Measurements from ENCODE around the gene SEMA3A.

SEMA3A gene

DNA sequence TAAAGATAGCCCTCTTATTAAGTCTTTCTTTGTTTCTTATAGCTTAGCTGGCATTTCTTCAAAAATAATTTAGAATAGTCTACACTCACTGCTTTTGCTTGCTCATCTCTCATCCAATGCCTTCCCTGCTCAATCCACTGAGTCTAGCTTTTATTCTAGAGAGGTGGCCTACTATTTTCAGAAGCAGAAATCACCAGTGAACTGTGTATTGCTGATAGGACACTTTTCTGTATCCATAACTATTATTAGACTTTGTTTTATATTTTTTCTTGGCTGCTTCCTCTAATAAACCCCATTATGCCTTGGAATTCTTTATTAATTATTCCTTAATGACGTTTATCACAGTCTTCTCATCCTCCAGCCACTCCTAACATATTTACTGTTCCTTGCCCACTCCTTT, 206.8 kb downstream of the SEMA3A start:
- DNase-seq: no peak

DNA sequence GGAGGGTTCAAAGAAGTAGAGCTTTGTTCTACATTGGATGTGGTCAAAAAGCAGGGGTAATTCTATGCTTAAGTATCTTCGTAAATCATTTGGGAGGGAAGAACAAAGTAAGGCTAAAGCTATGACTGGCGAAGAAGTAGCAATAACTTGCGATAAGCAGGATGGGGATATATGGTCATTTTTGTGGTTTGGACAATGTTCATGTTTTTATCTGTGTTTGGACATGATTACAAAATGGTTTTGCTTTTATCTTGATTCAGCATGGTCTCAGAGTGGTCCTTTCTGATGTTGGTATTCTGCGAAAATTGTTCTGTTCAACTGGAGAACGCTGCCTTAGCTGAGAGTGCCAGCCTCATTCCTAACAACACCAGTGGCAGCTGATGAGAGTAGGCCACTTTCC, 208.8 kb downstream of the SEMA3A start:
- DNase-seq: no peak

DNA sequence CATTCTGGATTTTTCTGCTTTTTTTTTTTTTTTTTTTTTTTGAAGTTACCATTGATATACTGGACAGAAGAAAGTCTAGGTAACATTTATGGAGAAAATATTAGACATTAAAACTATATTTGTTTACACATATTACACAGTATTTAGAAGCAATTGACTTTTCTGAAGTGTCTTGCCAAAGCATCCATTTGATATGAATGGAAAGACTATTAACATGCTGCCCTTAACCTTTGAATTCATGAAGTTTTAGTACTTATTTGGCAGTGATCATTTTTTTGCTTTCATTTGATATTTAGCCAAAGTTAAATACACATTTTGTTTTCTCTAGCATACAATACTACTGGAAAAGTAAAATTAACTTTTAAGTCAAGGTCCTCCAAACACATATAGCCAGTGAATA, 210.0 kb downstream of the SEMA3A start:
- DNase-seq: no peak

DNA sequence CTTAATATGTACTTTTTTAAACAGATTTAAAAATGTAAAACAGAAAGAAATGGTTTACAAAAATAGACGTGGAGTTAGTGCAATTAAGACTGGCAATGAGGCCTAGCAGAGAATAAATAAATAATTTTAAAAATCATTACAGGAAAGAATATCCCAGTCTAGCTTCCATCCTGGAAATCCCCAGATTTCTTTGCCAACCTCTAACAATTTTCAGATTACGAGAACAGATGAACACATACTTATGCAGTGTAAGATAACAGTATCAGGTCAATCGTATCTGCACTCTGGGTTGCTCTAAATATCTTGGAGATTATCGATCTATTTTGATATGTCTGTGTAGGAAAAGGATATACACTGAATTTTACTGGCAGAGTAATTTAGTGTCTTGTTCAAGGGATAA, 210.5 kb downstream of the SEMA3A start:
- DNase-seq: no peak

DNA sequence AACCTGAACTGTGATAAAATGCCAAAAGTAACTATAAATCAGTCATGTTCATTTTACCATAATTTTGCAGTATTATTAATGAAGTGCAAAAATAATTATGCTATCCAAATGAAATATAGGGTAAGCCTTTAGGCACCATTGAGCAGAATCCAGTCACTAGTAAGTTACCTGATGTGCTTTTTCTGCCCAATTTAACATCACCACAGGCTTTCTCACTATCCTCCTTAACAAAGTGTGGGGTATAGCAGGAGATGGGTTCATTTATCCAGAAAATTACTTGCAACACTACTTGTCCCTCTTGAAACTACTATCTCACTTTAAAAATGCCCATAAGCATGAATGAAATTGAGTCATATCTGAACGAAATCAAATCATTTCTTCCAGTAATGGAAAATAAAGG, 211.0 kb downstream of the SEMA3A start:
- DNase-seq: no peak

DNA sequence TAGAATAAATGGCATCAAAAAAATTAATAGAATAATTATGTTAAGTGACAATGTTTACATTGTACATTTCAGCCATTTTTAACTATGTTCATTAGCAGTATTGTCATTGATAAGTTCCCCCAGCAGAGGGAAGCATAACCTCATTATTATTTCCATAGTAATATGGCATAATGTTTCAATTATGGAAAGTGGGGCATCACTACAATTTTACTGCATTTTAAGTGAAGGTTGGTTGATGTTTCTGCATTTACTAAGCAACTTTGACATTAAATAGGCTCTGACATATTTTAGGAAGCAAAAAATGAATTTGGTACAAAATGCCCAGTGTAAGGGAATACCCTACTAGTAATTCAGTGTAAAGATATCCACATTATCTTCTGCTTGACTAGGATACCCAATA, 218.3 kb downstream of the SEMA3A start:
- peak in 1 of 2 experiments; percentile 50 for DNase-seq

DNA sequence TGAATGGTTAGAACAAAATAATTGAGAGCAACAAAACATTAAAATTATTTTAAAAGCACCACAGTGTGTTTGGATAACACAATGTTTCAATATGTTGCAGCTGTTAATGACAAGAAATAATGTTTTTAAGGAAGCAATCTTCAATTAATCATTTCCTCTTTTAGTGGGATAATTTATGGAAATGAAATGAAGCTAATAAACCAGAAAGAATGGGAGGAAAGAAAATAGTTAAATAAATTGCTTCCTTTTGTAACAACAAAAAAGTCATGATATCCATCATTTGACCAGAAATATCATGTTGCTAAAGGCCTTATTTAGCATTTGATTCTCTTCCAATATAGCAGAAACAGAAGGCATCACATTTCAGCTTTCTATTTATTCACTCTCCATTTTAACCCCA, 224.5 kb downstream of the SEMA3A start:
- no peak for DNase-seq

DNA sequence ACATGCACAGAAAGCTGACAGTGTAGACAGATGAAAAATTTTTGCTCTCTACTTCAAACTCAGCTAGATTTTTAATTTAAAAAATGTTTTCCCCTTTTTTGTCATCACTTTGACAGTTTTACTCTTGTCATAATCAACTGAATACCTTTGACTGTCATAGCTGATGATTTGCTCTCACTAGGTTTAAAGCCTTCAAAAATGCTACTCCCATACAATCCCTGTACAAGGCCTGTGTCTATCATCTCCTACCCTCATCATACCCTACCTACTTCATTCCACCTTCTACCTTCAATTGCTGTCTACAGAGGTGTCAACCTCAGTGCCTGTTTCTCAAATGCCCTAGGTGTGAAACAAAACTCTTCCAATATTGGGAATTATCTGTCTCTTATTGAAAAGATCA, 230.3 kb downstream of the SEMA3A start:
- DNase-seq: no peak

DNA sequence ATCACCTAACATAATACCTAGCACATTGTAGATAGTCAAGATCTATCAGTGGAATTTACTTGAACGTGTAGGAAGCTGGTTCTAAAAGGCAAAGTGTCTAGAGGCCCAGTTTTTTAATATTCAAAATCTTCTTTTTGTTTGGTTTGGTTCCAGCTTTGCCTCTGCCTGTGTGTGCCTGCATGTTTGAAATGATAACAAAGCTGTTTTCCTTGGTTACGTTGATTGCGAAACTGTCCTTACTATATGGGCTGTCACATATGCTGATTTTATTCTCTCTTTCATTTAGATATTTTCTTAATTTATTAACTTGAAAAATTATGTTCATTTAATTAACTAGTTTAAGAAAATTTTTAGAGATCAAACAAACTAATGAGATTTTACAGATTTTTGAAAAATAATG, 237.3 kb downstream of the SEMA3A start:
- no peak for DNase-seq

DNA sequence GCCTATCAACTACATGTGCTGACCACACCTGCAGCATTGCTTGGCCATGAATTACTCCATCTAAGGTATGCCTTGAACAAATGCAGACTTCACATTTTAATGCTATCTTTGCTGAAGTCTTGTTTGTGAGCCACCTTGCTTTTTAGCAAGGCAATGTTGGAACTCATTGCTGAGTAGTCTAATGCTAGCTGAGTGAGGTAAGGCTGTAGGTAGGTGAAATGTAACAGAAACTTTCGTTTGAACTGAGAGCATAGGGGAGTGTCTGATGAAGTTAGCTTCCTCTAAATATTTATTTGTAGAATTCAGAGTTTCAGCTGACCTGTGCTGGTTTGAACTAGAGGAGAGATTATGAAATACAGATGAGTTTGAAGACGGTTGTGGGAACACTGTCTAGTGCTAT, 238.5 kb downstream of the SEMA3A start:
- no peak for DNase-seq

DNA sequence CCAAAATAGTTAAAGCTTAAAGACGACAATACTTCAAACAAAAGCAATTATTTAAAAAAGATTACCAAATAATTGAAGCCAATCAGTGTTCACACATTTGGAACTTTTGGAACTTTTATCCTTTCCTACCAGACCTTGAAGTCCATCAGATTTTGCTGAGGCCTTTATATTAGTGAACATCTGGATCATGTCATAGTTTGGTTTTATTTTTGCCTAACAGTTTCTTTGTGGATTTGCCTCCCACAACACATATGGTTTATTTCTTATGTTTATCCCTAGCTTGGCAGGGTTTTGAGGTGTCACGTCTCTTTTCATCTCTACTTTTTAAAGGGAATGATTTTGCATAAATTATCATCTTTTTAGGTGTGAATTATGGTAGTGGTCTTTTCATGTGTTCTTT, 242.4 kb downstream of the SEMA3A start:
- no peak for DNase-seq

DNA sequence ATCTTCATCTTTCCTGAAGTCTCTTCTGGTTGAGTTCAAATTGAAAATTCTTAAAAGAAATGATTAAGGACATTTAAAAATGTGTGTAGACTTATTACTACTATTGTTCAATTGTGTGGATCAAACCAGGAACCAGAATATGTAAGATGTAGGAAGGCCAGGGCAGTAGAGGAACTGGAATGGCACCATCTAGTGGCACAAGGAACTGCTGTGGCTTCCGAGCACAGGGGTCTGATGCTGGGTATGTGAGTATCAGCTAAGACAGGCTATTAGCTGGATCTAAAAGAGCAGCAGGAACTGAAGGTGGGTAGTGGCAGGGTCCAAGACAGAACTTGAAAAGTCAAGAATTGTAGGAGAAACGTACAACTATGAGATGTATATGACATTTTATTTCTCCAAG, 247.3 kb downstream of the SEMA3A start:
- peak in 1 of 2 experiments; percentile 41 for DNase-seq

DNA sequence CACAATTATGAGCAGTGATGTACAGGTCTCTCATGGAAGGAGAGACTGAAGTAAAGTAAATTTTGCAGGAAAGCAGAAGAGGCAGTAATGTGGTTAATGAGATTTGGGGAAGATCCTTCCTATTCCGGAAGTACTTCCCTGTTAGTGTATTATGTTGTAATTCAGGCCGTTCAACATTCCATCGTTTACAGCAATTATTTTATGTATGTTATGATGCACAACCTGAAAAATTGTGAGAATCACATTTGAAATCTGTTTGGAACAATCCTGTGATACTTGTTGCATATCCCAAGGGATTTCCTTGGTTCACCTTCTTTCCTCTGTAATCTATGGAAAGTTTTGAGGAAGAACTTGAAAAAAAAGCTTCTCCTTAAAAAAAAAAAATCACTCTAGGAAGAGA, 247.8 kb downstream of the SEMA3A start:
- DNase-seq: no peak

DNA sequence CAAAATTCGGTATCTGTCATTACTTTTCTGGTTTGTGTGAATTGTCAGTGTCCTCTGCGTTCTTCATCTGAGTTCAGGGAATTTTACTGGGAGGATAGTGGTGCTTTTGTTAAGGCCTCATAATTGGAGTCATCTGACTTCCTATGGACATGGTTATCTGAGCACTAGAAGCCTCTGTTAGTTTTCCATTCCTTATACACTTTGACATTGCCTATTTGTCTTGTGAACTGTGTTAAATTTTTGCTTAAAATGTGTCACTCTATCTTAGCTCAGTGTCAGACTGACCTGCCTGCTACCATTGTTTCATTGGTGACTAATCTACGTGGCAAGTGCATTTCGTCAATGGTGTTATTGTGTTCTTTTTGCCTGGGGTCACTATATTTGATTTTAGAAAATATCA, 253.3 kb downstream of the SEMA3A start:
- DNase-seq: no peak

DNA sequence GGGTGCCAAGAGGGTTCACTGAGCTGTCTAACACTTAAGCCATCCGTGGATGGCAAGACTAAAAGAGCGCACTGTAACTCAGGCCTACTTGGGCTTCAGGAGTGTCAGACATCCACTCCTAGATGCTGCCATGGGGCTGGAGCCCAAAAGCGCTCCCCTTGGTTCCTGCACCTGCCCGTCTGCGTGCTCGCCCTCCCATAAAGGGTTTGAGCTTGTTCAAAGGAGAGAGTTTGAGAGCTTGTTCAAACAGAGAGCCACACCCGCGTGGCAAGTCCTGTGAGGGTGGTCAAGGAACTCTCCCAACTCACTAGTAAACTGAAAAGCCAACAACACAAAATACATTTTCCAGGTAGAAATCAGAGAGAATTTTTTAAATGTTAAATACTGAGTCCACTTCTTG, 256.7 kb downstream of the SEMA3A start:
- DNase-seq: no peak

DNA sequence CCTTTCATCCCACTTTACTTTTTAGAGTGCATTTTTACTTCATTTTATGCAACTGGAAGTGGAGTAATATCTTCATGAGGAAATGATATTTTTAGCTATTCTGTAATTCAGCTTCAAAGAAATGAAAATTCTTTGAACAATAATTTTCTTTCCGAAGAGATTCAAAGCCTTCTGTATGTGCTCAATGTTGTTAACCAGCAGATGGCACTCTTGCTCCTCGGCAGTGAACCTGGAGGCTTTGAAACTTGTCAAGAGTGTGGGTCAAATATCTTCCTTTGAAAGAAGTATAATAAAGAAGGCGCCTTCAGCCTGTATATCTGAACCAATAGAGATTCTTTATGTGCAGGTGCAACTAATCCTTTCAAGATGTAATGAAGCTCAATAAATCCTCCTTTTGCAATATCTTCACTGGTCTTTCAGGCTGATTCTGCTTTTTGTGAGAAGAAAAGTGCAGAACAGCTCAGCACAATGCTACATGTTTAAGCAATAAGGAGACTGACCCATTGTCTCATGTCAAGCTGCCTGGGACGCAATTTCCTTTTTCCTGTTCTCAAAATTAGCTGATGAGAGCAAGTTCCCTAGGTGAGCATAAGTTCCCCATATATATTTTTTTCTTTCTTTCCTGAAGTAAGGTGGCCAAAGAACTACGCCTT, 258.4 kb downstream of the SEMA3A start:
- DNase-seq: peak; percentile 43 to 70

DNA sequence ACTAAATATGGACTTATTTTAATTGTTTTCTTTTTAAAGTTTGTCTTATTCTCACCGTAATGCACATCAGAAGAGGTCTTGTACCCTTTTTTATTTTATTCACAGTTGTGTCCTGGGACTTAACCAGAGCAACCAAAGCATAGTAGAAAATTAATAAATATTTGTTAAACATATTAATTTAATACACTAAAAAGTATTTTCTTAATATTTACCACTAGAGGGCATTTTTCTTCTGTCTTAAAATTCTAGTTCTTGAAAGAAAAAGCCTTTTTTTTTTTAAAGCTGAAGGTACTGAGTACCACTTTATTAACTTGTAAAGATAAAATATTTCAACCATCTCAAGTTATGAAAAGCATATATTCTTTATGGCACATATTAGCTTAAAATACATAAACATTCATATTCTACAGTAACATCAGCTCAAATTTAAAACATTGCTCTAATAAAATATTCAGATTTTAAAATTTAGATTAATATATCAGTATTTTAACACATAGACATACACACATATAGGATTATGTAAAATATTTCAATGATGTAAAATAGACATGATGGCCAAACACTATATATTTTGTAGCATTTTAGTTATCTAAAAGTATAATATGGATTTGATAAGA, 260.4 kb downstream of the SEMA3A start:
- DNase-seq: no peak

DNA sequence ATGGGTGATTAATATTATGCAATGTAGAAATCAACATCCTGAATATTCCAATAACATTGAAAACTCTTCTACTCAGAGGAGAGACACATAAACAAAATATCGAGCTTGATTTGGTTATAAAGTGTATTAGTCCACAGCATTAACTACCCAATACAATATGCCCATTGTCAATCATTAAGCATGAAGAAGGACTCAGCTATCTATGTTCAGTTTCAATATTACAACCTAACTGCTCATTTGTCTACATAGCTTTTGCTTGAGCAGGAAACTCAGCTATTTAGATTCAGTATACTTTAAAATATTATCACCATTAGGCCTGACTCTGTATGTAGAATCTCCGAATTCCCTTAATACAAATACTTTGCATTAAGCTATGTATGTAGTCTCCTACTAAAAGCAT, 262.6 kb downstream of the SEMA3A start:
- DNase-seq: no peak

DNA sequence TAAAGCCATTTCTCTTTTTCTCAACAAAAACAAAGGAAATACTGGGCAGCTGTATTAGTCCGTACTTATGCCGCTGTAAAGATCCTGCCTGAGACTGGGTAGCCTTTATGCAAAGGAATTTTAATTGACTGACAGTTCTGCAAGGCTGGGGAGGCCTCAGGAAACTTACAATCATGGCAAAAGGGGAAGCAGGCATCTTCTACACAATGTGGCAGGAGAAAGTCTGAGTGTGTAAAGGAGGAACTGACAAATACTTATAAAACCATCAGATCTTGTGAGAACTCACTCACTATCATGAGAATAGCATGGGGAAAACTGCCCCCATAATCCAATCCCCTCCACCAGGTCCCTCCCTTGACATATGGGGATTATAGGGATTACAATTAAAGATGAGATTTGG, 264.3 kb downstream of the SEMA3A start:
- DNase-seq: no peak

DNA sequence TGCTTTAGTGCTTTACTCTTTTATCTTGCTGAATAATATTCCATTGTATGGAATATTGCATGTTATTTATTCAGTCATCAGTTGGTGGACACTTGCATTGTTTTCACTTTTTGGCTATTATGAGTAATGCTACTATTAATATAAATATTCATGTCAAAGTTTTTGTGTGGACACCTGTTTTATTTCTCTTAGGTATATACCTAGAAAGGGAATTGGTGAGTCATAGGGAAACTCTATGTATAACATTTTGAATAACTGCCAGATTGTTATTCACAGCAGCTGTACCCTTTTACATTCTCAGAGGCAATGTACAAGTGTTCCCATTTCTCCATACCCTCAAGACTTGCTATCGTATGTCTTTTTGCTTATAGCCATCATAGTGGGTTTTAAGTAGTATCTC, 268.7 kb downstream of the SEMA3A start:
- no peak for DNase-seq

DNA sequence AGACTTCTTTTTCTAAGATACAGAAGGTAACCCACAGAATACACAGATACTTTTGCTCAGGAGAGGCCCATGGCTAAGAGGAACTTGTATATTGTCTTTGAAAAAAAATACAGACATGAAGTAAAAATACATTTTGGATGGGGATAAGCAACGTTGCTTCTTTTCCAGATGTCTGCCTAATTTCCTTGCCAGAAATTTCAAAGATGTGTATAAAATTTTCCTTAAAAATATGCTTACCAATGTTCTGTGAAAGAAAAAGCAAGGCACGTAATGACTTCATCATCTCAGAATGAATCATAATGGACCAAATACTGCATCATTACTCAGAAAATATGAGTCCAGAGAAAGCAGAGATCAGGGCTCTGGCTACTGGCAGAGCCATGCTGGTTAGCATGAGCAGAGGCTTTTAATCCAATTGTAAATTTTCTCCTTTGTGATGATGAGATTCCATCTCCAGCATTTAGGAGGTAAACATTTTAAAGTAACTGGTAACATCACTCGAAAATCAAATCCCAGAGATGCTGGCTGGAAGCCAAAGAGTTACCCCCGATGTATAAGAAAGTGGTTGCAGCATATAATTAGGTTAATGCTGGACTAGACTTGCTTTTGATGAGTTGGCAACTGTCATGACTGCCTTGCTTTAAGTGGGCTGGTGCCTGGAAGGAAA, 272.5 kb downstream of the SEMA3A start:
- peak in 1 of 2 experiments; percentile 17 for DNase-seq

DNA sequence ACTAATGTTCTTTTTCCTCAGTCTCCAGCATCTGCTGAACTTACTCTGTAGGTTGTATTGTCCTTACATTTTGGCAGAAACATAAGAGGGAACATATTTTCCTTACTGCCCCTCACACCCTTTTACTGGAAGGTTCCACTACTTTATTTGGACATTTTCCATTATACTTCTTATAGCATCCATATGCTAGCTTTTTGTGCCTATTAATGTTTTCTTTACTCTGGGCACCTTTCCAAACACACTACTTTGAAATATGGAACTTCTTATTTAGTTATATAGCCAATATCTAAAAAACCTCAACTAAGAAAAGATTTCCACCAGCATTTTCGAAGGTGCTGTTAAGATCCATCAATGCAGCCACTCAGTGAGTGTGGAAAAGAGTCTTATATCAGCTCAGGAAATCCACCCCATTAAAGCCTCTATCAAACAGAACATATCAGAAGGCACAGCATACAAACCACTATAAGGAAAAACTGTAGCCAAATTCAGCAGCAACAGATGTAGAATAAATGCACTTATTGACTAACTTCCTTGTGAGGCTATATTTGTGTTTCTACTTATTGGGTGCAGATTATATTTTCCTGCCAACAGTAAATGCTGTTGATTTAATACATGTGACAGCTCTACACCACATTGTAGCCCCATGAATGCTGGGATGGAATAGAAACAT, 273.2 kb downstream of the SEMA3A start:
- no peak for DNase-seq

DNA sequence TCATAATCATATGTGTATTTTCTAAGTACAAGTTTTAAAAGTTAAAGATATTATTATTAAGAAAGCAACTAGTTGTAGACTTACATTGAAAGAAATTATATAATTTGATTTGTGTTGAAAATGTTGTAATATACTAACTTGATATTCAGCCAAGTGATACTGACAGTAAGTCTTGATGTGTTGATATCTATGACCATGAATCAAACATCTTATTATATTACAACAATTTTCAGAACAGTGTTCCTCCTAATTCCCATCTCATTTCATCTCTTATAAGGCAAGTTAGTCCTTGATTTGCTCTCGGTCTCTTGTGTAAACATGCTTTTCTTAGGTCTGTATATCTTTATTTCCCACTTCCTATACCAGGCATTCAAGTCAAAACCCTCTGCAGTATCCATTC, 276.4 kb downstream of the SEMA3A start:
- DNase-seq: no peak

DNA sequence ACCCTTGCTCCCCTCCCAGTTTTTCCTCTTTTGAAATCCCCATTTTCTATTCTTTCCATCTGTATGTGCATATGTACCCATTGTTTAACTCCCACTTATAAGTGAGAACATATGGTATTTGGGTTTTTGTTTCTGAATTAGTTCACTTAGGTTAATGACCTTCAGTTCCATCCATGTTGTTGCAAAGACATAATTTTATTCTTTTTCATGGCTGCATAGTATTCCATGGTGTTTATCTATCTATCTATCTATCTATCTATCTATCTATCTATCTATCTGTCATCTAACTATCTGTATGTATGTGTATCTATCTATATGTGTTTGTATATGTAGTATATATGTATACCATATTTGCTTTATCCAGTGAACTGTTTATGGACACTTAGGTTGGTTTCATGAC, 281.4 kb downstream of the SEMA3A start:
- no peak for DNase-seq

Measured in NCI-H524 (cell line).